GM12873 (cell line): Measurements from ENCODE around the gene HJURP.

Experiments used
- CTCF ChIP-seq: IDR thresholded peaks from 2 replicates; pipeline ENCODE4 v1.5.1; 2012; ENCODE audit warnings: low read depth, mild to moderate bottlenecking, moderate library complexity, low read length, control low read depth; ENCODE audit not compliant: insufficient read depth; ENCODE audit errors: missing control alignments

HJURP gene

DNA sequence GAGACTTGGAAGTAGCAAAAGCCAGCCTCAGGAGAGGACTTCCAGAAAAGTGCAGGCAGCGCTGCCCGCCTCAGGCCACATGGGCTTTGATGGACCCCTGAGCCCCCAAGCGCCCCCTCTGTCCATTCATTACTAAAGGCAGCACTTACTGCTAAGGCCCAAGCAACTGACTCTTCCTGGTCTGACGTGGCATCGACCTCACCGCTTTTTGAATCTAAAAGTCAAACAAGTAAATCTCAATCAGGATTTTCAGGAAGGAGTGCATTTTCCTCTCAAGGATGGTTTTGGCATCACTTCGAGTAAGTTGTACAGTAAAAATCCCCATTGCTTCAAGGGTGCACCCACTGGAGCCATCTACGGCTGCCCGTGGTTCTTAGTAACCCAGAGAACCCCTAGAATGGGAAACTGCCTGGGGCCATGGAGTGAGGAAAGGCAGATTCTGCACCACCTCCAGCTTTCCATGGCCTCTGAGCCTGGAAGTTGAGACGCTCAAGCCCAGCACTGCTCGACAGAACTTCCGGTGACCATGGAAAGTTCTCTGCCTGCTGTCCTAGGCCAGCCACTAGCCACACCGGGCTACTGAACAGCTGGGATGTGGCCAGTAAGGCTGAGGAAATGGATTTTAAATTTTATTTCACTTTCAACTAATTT is 7.0 kb downstream of the HJURP start:
- TF ChIP-seq CTCF, result no peak

DNA sequence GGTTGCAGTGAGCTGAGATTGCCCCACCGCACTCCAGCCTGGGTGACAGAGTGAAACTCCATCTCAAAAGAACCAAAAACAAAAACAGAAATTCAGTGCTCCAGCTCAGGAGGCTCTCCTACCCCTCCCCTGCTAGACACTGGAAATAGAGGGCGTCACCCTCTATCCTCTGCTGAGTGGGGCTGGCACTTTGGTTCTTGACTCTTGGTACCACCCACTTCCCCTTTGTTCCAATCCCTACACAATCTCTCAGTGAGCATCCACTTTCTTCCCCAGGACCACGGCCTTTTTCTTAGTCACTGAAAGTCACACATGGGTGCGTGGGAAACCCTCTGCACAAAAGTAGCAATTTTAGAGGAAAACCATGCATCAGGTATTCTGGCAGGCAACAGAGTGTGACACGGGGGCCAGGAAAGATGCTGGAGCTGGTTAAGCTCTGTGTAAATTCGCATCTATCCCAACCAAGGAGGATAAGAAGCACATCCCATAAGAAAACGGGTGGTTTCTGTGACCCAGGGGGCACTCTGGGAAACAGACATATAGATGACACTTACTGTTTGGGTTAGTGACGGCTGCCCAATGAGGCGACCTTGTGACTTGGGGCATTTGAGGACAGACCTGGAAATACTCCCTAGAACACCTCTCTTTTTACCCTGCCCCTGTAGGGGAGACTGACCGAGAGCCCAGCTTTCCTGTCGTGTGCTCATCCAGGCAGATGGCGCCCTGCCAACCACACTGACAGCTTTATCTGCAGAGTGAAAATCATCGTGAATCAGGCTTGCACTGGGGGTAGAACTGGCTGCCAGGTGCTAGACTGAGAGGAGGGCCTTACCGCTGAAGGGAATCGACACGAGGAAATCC is 7.7 kb downstream of the HJURP start:
- no peak for TF ChIP-seq CTCF

DNA sequence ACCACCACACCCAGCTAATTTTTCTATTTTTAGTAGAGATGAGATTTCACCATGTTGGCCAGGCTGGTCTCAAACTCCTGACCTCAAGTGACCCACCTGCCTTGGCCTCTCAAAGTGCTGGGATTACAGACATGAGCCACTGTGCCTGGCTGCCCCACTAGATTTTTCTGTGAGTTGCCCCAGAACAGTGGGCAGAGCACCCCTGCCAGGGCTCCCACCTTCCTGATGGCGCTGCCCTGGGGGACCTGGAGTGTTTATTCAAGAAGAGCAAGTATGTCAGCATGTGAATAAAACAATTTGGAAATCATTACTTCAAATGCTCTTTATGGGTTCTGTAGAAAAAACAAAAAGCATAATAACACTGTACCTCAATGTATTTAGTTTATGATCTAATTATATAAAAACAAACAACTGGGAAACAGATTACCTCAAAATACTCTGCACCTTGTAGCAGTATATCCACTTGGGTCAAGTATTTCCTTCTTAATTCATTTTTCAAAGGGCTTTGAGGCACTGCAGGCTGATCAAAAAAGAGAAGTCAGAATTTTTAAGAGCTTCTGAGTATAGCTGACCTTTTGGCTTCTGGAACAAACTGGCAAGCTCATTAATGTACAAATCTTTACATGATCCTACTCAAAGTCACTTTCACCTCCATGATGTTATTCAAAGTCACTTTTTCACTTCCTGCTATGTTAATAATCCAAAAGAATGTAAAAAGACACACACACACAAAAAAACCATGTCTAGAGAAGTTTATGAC is 8.9 kb downstream of the HJURP start:
- no peak for TF ChIP-seq CTCF

DNA sequence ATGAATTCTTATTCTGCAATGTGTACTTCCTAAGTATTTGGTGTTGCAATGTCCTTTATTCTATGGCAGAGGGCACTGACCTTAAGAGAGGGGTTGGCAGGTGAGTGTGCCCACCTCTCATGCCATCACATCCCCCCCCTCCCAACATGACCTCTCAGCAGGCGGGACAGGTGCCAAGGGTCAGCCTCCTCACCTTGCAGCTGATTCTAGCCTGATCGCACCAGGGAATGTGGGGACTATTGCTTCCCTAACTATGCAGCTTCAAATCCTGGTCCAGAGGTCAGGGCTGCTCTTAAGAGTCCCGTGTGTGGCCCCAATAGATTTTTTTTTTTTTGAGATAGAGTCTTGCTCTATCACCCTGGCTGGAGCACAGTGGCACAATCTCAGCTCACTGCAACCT is 9.5 kb downstream of the HJURP start:
- TF ChIP-seq CTCF, result no peak

DNA sequence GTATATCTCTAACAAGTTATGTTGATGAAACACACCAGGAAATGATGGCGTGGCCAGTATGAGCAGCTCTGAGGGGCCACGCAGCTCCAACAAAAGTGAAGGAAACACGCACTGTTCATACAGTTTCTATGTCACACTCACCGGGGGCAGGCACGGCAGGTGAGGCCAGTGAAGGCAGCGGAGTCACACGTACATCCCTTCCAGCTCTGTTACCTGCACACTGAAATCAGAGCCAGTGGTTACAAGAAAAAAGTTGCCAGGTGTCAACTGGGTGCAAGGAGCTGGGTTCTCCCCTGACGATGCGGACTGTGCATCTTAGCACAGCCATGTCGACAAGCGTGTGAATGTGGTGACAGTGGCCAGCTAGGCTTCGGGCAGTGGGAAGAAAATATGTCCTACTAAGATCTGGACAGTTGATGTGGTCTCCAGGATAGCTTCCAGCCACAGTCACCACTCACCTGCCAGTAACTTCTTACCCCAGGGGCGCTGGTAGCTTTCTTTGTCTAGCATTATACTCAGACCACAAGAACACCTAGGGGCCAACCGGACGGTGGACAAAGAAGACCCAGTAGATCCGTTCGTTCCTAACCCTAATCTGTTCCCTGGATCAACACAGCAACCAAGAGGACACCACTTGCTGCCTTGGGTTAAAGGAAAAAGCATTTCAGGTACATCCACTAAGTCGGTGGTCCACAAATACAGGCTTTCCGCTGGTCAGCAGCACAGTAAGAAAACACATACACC is 10.1 kb downstream of the HJURP start:
- TF ChIP-seq CTCF, result no peak

DNA sequence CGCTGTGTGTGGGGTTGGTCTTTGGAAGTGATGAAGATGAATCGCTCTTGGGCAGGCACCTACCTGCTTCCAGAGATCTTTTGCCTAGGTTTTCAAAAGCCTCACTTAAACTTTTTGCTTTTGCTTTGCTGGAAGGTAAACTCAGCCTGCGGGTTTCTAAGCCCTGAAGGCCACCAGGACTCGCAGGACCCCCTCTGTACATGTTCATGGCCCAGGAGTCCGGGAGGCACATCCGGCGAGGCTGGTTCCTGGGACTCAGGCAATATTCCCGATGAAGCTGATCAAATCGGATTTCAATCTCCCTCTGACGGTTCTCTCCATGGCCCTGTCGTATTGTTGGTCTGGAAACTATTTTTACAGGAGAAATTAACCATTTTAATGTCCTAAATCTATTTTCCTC is 13.2 kb downstream of the HJURP start:
- no peak for TF ChIP-seq CTCF
